Activated naive CD8-positive, alpha-beta T cell treated with anti-CD3 and anti-CD28 coated beads, Interleukin-2, amount 50 U/mL, for 16 hours (primary cell): Measurements from ENCODE around the gene OTUD1.
"Not testable (repeated sequence)": the region's sequence is repeated elsewhere in the genome, so short reads cannot be mapped to it uniquely, and the experiment has no call there.

Experiments
- DNase-seq: peaks from one replicate; pipeline ENCODE4 v3.0.0-alpha.2; 2020; ENCODE audit warnings: low read depth, low spot score

Gene OTUD1

GRCh38 chr10:23438547-23439451 lies at the start of gene OTUD1:
Gene OTUD1, plus strand, starts transcription at chr10:23439075. Its CDS starts 383 bp downstream, at chr10:23439458.
- peak; percentile 80 for DNase-seq

- not testable (repeated sequence) for DNase-seq
Measured at GRCh38 chr10:23390408-23390807, 48.5 kb upstream of the OTUD1 start.

DNA sequence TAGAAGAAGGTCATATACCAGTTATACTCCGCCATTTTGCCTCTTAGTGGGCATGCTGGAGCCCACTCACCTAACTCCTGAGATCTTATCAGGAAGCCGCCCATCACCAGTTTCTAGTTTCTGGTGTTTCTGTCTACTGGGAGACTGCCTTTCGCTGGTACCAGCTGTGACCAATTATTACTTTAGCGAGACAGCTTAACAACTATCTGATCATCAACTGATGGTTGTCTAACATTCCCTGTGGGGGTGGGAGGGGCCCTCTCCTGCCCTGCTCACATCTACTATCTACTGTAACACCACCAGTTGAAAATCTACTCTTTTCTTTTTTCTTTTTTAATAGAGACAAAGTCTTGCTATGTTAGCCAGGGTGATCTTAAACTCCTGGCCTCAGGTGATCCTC lies 48.1 kb upstream of the OTUD1 start:
- DNase-seq, result no peak

DNA sequence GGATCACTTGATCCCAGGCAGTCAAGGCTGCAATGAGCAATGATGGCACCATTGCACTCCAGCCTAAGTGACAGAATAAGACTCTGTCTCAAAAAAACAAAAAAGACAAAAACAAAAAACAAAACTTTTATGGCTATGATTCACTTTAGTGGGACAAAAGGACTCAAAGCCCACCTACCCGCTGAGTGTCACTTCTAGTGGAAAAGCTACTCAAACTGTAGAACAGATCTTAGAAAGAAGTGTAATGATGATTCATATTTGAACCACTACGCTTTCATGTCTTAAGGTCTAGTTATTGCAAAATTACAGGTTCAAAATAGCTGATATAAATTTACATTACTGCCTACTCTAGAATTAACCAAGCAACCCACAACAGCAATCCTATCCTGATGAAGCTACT lies 47.1 kb upstream of the OTUD1 start:
- no peak for DNase-seq

- DNase-seq, result no peak
Measured at GRCh38 chr10:23395017-23395416, 43.9 kb upstream of the OTUD1 start.

DNA sequence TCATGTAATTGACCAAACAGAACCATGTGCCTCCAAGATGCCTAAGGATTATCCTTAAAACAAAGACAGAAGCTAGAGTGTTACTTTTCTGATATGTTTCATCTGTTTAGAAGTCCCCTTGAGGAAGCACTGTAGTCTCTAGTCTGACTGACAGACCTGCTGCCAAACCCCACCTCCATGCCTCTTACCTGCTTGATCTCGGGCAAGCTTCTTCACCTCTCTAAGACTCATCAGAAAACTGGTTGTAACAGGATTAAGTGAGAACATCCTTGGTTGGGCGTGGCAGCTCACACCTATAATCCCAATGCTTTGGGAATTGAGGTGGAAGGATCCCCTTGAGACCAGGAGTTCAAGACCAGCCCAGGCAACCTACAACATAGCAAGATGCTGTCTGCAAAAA lies 42.2 kb upstream of the OTUD1 start:
- no peak for DNase-seq

- no peak for DNase-seq
Measured at GRCh38 chr10:23399701-23400144, 39.2 kb upstream of the OTUD1 start.

DNA sequence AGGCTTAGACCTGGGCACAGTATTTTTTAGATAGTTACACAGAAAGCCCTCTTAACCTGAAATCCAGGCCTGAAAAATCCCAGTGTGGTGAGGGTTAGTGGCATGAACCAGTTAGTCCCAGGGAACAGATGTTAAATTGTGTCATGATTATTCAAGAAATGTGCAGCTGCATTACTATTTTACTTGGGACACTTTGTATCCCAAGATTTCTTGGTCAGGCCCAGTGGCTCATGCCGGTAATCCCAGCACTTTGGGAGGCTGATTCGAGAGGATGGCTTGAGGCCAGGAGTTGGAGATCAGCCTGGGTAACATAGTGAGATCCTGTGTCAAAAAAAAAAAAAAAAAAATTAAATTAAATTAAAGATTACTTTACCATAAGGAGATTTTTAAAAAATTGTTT lies 36.0 kb upstream of the OTUD1 start:
- DNase-seq, result no peak

- no peak for DNase-seq
Measured at GRCh38 chr10:23403278-23403677, 35.6 kb upstream of the OTUD1 start.

- DNase-seq, result no peak
Measured at GRCh38 chr10:23403719-23404118, 35.2 kb upstream of the OTUD1 start.

DNA sequence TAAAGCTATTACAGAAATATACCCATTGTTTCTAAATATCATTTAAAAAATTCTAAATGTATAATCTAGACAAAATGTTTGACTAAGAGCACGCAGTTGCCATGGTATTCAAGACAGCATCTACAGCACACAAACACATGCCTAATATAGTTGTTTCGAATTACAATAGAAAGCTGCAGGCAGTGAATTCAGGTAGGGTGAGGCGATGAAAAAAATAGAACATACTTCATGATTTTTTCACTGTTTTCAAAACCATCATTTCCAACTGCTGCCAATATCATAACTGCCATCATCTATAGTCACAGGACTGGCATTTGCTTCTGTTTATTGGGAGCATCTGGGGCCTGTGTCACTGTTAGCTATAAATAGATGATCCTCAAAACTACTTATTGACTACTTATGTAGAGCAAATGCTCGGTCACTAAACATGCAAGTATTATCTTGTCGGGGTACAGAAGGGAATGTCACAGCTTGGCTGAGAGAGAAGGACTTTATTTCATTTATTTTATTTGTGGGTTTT lies 34.4 kb upstream of the OTUD1 start:
- DNase-seq, result no peak

- no peak for DNase-seq
Measured at GRCh38 chr10:23405540-23405939, 33.3 kb upstream of the OTUD1 start.

- DNase-seq, result no peak
Measured at GRCh38 chr10:23406409-23406808, 32.5 kb upstream of the OTUD1 start.

GRCh38 chr10:23408330-23408976 lies 30.4 kb upstream of the OTUD1 start:
- no peak for DNase-seq

DNA sequence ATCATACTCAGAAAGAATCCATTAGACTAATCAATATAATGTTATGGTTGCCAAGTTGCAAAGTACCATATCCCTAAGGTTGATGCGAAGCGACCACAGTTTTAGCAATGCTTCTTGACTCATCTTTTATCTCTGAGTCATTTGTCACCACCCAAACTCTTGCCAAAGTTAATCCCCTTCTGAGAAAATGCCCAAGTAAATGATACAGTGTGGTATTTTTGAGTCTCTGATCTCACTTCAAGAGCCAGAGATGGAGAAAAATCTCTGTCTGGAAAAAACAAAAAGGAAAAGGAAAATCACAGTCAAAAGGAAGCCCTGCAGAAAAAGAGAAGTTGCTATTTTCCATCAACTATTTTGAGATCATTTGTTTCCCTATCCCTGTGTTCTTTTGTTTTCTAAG lies 26.7 kb upstream of the OTUD1 start:
- DNase-seq, result no peak

- no peak for DNase-seq
Measured at GRCh38 chr10:23413629-23414089, 25.2 kb upstream of the OTUD1 start.

DNA sequence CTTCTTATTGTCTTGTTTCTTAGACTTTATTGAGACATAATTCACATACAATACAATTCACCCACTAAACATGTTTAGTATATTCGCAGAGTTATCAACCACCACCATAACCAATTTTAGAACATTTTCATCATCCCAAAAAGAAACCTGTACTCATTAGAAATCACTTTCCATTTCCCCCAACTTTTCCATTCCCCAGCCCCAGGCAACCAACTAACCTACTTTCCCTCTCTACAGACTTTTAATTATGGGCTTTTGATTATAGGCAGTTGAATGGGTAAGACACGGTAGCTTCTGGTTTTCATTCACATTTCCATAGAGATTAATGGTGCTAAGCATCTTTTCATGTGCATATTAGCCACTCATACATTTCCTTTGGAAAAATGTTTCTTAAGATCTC lies 24.2 kb upstream of the OTUD1 start:
- DNase-seq, result no peak

DNA sequence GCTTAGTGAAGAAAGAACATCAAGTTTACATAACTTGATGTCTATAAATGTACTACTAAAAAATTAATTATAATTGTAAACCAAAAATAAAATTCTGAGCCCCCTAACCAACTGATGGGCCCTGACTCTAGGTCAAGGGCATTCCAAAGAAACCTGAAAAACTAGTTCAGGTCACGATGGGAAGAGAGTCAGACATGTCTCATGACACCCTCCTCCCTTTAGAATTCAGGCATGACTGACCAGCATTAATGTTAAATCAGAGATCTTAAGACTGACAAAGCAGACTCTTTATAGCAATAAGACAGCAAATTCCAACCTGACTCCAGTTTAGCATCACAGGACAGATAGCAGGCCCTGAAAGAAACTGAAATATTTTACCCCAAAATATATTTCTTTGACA lies 21.6 kb upstream of the OTUD1 start:
- DNase-seq, result no peak

- DNase-seq, result no peak
Measured at GRCh38 chr10:23418051-23418681, 20.7 kb upstream of the OTUD1 start.

DNA sequence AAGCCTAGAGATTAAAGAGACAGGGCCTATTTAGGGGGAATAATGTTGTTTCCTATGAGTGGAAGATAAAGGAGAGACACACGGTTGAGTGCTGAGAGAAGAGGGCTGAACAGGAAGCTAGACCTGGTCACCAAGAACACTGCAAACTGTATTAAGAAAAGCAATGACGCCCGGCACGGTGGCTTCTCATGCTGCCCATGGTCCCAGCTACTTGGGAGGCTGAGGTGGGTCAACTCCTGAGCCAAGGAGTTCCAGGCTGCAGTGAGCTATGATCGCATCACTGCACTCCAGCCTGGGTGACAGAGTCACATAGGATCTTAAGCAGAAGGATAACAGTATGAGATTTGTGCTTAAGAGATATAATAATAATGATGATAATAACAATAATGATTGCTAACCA lies 19.7 kb upstream of the OTUD1 start:
- no peak for DNase-seq

- DNase-seq, result no peak
Measured at GRCh38 chr10:23419655-23420329, 19.1 kb upstream of the OTUD1 start.

GRCh38 chr10:23421397-23421796 lies 17.5 kb upstream of the OTUD1 start:
- no peak for DNase-seq
